ENCODE measurements around the gene DLEC1.
A peak's percentile ranks its signal among the peaks of the same experiment; 100 is the strongest.

The DLEC1 gene, protein sequence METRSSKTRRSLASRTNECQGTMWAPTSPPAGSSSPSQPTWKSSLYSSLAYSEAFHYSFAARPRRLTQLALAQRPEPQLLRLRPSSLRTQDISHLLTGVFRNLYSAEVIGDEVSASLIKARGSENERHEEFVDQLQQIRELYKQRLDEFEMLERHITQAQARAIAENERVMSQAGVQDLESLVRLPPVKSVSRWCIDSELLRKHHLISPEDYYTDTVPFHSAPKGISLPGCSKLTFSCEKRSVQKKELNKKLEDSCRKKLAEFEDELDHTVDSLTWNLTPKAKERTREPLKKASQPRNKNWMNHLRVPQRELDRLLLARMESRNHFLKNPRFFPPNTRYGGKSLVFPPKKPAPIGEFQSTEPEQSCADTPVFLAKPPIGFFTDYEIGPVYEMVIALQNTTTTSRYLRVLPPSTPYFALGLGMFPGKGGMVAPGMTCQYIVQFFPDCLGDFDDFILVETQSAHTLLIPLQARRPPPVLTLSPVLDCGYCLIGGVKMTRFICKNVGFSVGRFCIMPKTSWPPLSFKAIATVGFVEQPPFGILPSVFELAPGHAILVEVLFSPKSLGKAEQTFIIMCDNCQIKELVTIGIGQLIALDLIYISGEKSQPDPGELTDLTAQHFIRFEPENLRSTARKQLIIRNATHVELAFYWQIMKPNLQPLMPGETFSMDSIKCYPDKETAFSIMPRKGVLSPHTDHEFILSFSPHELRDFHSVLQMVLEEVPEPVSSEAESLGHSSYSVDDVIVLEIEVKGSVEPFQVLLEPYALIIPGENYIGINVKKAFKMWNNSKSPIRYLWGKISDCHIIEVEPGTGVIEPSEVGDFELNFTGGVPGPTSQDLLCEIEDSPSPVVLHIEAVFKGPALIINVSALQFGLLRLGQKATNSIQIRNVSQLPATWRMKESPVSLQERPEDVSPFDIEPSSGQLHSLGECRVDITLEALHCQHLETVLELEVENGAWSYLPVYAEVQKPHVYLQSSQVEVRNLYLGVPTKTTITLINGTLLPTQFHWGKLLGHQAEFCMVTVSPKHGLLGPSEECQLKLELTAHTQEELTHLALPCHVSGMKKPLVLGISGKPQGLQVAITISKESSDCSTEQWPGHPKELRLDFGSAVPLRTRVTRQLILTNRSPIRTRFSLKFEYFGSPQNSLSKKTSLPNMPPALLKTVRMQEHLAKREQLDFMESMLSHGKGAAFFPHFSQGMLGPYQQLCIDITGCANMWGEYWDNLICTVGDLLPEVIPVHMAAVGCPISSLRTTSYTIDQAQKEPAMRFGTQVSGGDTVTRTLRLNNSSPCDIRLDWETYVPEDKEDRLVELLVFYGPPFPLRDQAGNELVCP (N-terminal part only)

GRCh38 chr3:38039101-38039898, at the start of gene DLEC1:
DLEC1 (plus strand) TSS chr3:38039208; CDS start chr3:38039226, 18 bp downstream.
- DNase-seq = peak; percentile 92

DNA sequence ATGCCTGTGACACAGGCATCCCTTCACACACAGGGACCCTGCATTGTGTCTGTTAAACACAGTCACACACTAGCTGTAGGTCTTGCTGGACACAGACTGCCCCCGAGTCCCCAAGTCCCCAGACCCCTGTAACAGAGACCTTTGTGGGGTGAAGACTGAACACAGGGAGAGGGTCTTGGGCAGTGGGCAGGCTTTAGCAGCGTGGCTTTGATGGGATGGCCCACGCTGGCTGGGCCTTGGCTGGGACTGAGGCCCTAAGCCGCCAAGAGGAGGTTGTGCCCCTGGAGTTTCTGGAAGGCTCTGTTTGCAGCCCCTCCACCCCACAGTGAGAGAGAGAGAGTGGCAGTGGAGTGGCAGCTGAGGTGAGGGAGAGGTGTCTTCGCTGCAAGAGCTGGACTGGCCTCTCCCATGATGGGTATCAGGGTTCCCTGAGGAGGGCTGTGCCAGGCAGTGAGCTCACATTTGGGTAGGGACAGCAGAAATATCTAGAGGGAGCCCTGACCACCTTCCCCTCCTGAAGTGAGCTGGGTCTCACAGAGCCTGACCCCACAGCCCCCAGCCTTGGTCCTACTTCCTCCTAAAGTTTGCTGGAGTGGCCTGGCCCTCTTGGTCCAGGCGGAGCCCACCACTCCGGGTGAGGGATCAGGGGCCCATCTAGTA, 49.1 kb upstream of the DLEC1 start:
- no peak for DNase-seq

DNA sequence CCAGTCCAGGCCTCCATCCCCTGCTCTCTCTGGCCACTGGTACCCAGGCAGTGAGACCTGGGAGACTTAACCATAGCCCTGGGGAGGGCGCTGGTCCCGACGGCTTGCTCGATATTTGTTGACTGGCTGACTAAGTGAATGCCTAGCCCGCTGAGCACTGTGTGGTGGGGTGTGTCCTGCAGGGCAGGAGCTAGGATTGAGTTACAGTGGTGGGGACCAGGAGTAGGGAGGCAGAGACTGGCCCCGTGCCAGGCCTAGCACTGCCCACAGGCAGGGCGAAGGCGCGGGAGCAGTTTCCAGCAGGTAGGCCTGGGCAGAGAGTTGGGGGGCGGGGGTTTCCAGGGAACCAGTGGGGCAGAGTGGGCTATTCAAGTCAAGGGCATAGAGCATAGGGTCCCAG, 48.5 kb upstream of the DLEC1 start, which contains the start of gene VILL:
TSS of gene VILL (plus strand) at position 260 of the 400 bp plus-strand sequence. CDS start 2,887 bp downstream, outside the sequence.
- DNase-seq = no peak

- no peak for DNase-seq
These were observed 47.9 kb upstream of the DLEC1 start for GRCh38 chr3:37991109-37991508.

GRCh38 chr3:37991823-37992222, 47.2 kb upstream of the DLEC1 start:
- DNase-seq = no peak

- no peak for DNase-seq
These were observed 46.5 kb upstream of the DLEC1 start for GRCh38 chr3:37992271-37993066.

DNA sequence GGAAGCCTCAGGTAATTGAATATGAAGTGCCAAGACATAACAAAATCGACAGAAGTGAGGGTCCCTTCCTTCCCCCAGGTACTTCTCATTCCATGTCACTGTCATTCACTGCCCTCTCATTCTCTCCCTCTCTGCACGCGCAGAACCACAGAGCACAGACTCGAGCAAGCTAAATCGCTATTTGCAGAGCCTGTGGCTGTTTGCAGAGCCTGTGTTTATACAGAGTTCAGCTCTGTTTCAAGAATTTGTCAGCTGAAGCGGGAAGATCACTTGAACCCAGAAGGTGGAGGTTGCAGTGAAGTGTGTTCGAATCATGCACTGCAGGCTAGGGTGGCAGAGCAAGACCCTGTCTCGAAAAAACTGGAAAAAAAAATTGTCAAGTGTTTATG, 45.9 kb upstream of the DLEC1 start:
- no peak for DNase-seq

- DNase-seq = no peak
These were observed 45.6 kb upstream of the DLEC1 start for GRCh38 chr3:37993460-37993819.

- peak; percentile 87 for DNase-seq
These were observed 45.0 kb upstream of the DLEC1 start for GRCh38 chr3:37993820-37994638.

GRCh38 chr3:37994639-37994972, 44.4 kb upstream of the DLEC1 start:
- no peak for DNase-seq

GRCh38 chr3:37995652-37996641, 43.1 kb upstream of the DLEC1 start:
- peak; percentile 65 for DNase-seq

DNA sequence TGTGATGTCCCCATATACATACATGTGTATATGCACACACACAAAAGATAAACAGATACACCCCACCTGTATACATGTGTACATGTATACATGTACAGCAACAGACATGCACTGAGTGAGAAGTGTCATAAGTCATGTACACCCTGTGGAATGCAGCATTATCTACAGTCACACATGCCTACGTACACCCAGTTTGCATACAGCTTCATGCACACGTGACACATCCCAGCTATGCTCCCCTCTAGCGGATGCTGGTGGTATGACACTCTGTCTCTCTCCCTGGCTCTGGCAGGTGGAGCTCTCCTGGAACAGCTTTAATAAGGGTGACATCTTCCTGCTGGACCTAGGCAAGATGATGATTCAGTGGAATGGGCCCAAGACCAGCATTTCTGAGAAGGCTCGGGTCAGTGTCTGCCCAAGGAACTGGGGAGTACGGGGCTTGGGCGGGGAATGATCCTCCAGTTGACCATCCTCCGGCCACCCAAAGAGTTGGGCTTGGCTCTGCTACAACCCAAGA, 42.2 kb upstream of the DLEC1 start:
- DNase-seq = peak; percentile 93

DNA sequence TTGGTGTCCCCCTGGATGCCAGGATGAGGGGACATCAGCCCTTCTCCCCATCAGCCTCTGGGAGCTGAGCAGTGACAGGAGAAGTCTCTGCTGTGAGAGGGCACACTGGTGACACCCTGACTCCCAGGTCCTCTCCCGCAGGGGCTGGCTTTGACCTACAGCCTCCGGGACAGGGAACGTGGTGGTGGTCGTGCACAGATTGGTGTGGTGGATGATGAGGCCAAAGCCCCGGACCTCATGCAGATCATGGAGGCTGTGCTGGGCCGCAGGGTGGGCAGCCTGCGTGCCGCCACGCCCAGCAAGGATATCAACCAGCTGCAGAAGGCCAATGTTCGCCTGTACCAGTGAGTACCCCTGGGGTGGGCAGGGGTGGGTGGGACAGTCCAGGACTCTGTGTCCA, 41.7 kb upstream of the DLEC1 start:
- no peak for DNase-seq

GRCh38 chr3:37997791-37998370, 41.1 kb upstream of the DLEC1 start:
- no peak for DNase-seq

GRCh38 chr3:37999836-38000235, 39.2 kb upstream of the DLEC1 start:
- DNase-seq = peak; percentile 63

GRCh38 chr3:38000242-38000916, 38.6 kb upstream of the DLEC1 start:
- peak; percentile 56 for DNase-seq

GRCh38 chr3:38000965-38001455, 38.0 kb upstream of the DLEC1 start:
- DNase-seq = peak; percentile 60

Measured in activated effector memory CD4-positive, alpha-beta T cell treated with anti-CD3 and anti-CD28 coated beads, Interleukin-2, amount 50 U/mL, for 16 hours (primary cell).